DMS153 treated with DMSO at 0.1 percent for 48 hours (cell line): ENCODE results near the gene ARSJ.

Experiments
- DNase-seq: peaks from one replicate; lab custom pipeline; 2025; ENCODE audit not compliant: unreplicated experiment; lab: John Stamatoyannopoulos, UW

ARSJ gene

GRCh38 chr4:113901994-113902787 is 77.3 kb downstream of the ARSJ start:
- DNase-seq, result no peak

GRCh38 chr4:113899271-113900070 is 80.0 kb downstream of the ARSJ start:
- DNase-seq, result no peak

GRCh38 chr4:113893546-113893945 is 85.9 kb downstream of the ARSJ start:
- no peak for DNase-seq

- no peak for DNase-seq
Observed at GRCh38 chr4:113888006-113888405, 91.4 kb downstream of the ARSJ start.

GRCh38 chr4:113885291-113885690 is 94.2 kb downstream of the ARSJ start:
- no peak for DNase-seq

- DNase-seq, result no peak
Observed at GRCh38 chr4:113884655-113885054, 94.8 kb downstream of the ARSJ start.

- DNase-seq, result no peak
Observed at GRCh38 chr4:113882668-113883067, 96.8 kb downstream of the ARSJ start.

GRCh38 chr4:113881256-113881655 is 98.2 kb downstream of the ARSJ start:
- DNase-seq, result no peak

- no peak for DNase-seq
Observed at GRCh38 chr4:113880240-113881028, 99.0 kb downstream of the ARSJ start.

- no peak for DNase-seq
Observed at GRCh38 chr4:113878668-113879067, 100.8 kb downstream of the ARSJ start.

GRCh38 chr4:113874480-113874879 is 105.0 kb downstream of the ARSJ start:
- no peak for DNase-seq

GRCh38 chr4:113873508-113873907 is 105.9 kb downstream of the ARSJ start:
- no peak for DNase-seq

GRCh38 chr4:113872426-113873260 is 106.8 kb downstream of the ARSJ start:
- DNase-seq, result no peak

- no peak for DNase-seq
Observed at GRCh38 chr4:113871080-113871479, 108.4 kb downstream of the ARSJ start.

- no peak for DNase-seq
Observed at GRCh38 chr4:113869743-113870375, 109.6 kb downstream of the ARSJ start.

- DNase-seq, result no peak
Observed at GRCh38 chr4:113866611-113867010, 112.8 kb downstream of the ARSJ start.

GRCh38 chr4:113858924-113859323 is 120.5 kb downstream of the ARSJ start:
- DNase-seq, result no peak

GRCh38 chr4:113851816-113852215 is 127.6 kb downstream of the ARSJ start:
- DNase-seq, result no peak
